Lower leg skin (tissue), 3 donors: Measurements from ENCODE around the gene MRRF.

Experiments
- CTCF ChIP-seq, 3 donors: fragments of 450-650 bp; IDR thresholded peaks; one replicate each; pipeline ENCODE4 v1.5.1; 2016; ENCODE audit warnings: antibody characterized with exemption in 3 of 3, mild to moderate bottlenecking in 3 of 3, moderate library complexity in 2 of 3
- POLR2A ChIP-seq, 2 donors: fragments of 450-650 bp; IDR thresholded peaks; one replicate each; pipeline ENCODE4 v1.6.1; 2016 to 2017; ENCODE audit warnings: antibody characterized with exemption in 2 of 2, mild to moderate bottlenecking in 1 of 2, moderate library complexity in 1 of 2

- no peak for TF ChIP-seq CTCF (IDR thresholded peaks at IDR 0.05)
- no peak for TF ChIP-seq POLR2A (IDR thresholded peaks at IDR 0.05)
These were observed 13.3 kb upstream of the MRRF start for GRCh38 chr9:122251351-122251750.
